Retinal pigment epithelial cell (primary cell): ENCODE results near the gene SEMA3F.

Source experiments
- DNase-seq: peaks from one replicate; pipeline ENCODE4 v3.0.0-alpha.2; 2010; ENCODE audit warnings: low read depth
- H3K4me3 ChIP-seq: 2 replicates; pipeline ENCODE4 v1.5.1; 2011; ENCODE audit warnings: mild to moderate bottlenecking, low read length, control low read depth, moderate library complexity
- CTCF ChIP-seq: conservative IDR thresholded peaks from 2 replicates; pipeline ENCODE4 v1.5.1; 2011; ENCODE audit warnings: low read depth, low read length, control low read depth, inconsistent platforms

Gene SEMA3F

GRCh38 chr3:50150404-50150750 is 4.7 kb upstream of the SEMA3F start:
- no peak overlapping the region for H3K4me3 ChIP-seq
- no peak for TF ChIP-seq CTCF
- no peak for DNase-seq

GRCh38 chr3:50150863-50151686 is 4.0 kb upstream of the SEMA3F start:
- no peak for TF ChIP-seq CTCF
- DNase-seq = no peak
- H3K4me3 ChIP-seq = no peak overlapping the region

- no peak overlapping the region for H3K4me3 ChIP-seq
- no peak for TF ChIP-seq CTCF
- DNase-seq = no peak
Measured at GRCh38 chr3:50151728-50152127, 3.4 kb upstream of the SEMA3F start.

- DNase-seq = no peak
- H3K4me3 ChIP-seq = no peak overlapping the region
- TF ChIP-seq CTCF = no peak
Measured at GRCh38 chr3:50153782-50154475, 1.2 kb upstream of the SEMA3F start.

GRCh38 chr3:50154476-50154839 is 666 bp upstream of the SEMA3F start:
- no peak for DNase-seq
- TF ChIP-seq CTCF = peak; percentile 47
- peak overlapping the region; percentile 44 for H3K4me3 ChIP-seq

- no peak for TF ChIP-seq CTCF
- peak overlapping the region; percentile 85 for H3K4me3 ChIP-seq
- no peak for DNase-seq
Measured at GRCh38 chr3:50155491-50155878, 361 bp downstream of the SEMA3F start.

- no peak for TF ChIP-seq CTCF
- DNase-seq = no peak
- H3K4me3 ChIP-seq = peak overlapping the region; percentile 85
Measured at GRCh38 chr3:50155891-50156290, 767 bp downstream of the SEMA3F start.
